ENCODE results near the gene WDR36.

GRCh38 chr5:111122398-111122797 lies 30.2 kb downstream of the WDR36 start:
- no peak for TF ChIP-seq CTCF (IDR thresholded peaks at IDR 0.05 in 4 of 5, conservative IDR thresholded peaks at IDR 0.05 in 1 of 5)
- no peak for TF ChIP-seq POLR2A (IDR thresholded peaks at IDR 0.05)
